Suprapubic skin (tissue), 4 donors: ENCODE results near the gene HOXB7. TPM values are rescaled to one million over a fixed set of nuclear protein-coding genes. Genes with fewer than 3 reads are reported as not detected.

Experiments
- DNase-seq, 2 donors: peaks; one replicate each; pipeline ENCODE4 v3.0.0-alpha.2; 2019; ENCODE audit warnings: low spot score in 2 of 2
- H3K27ac ChIP-seq: fragments of 200-600 bp; sonication (generic); one replicate; pipeline ENCODE4 v1.5.1; 2019
- H3K27me3 ChIP-seq: fragments of 200-600 bp; sonication (generic); one replicate; pipeline ENCODE4 v1.5.1; 2019
- H3K36me3 ChIP-seq: fragments of 200-600 bp; sonication (generic); one replicate; pipeline ENCODE4 v1.5.1; 2019
- H3K4me1 ChIP-seq: fragments of 200-600 bp; sonication (generic); one replicate; pipeline ENCODE4 v1.5.1; 2019
- H3K4me3 ChIP-seq: fragments of 200-600 bp; sonication (generic); one replicate; pipeline ENCODE4 v1.5.1; 2019; ENCODE audit warnings: mild to moderate bottlenecking
- H3K9me3 ChIP-seq: fragments of 200-600 bp; sonication (generic); one replicate; pipeline ENCODE4 v1.5.1; 2019
- EP300 ChIP-seq: sonication (generic); formaldehyde crosslinking; IDR thresholded peaks from one replicate; pipeline ENCODE4 v1.6.1; 2017; ENCODE audit warnings: antibody characterized with exemption
- POLR2A ChIP-seq, 2 donors: fragments of 450-650 bp; IDR thresholded peaks; one replicate each; pipeline ENCODE4 v1.6.1; 2017; ENCODE audit warnings: antibody characterized with exemption in 2 of 2, mild to moderate bottlenecking in 2 of 2, moderate library complexity in 2 of 2
- POLR2AphosphoS5 ChIP-seq, 3 donors: sonication (generic); formaldehyde crosslinking; IDR thresholded peaks; one replicate each; pipeline ENCODE4 v1.6.1; 2017; ENCODE audit warnings: antibody characterized with exemption in 3 of 3
- WGBS: methylation state at CpG from one replicate; pipeline ENCODE4 v1.1.5; 2018; 5-methylcytosine and 5-hydroxymethylcytosine counted together
- total RNA-seq, 4 donors: library from RNA; depleted of rRNA; stranded (reverse); fragments of >200 nt; gene quantifications; one replicate each; pipeline ENCODE4 v1.1.0, GENCODE V29; 2016
- TF ChIP-seq, protein P1 (sequence below), 2 donors: fragments of 200-600 bp in 1 of 2; fragments of 450-650 bp in 1 of 2; sonication (generic) in 1 of 2; IDR thresholded peaks; one replicate each; pipeline ENCODE4 v1.5.1; 2016 to 2019; ENCODE audit warnings: antibody characterized with exemption in 2 of 2, mild to moderate bottlenecking in 1 of 2, moderate library complexity in 1 of 2

HOXB7 gene
- total RNA-seq, 4 donors from 2014 or later: 0.95 to 3.6 (median 2.4) TPM

DNA sequence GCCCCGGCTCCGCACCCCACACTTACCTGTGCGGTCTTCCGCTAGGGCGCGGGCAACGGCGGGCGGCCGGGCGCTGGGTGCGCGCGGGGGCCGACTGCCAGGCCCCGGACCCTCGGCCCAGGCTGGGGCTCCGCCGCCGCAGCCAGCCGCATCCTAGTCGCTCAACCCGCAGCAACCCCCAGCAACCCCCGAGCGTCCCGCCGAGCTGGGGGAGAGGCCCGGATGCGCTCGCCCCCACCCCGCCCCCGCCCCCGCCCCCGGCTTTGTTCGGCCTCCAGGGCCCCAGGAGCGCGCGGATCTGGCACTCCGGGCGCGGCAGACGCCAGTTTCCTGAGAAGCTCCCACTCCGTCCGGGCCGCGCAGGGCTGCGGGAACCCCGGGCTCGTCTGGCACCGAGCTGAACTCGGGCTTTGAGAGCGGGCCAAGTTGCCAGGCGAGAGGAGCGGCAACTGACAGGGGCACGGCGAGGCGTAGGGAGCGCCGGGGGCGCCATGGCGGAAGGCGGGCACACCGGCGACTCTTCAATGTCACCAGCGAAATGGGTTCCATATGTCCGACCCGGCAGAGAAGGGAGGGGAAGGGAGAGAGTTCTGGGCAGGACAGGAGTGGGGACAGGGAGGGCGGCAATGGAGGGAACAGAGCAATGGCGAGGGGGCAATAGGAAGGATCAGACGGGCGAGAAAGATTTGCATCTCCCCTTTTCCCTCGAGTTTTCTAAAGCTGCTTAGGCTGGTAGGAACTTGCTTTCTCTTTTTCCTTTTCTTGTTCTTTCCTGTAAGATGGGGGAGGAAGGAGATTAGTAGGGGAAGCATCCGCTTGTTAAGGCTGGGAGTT, 46.4 kb downstream of the HOXB7 start:
- peak overlapping the region; percentile 61 for H3K4me3 ChIP-seq
- H3K36me3 ChIP-seq: no peaks in the 10 kb centered on the region
- peaks cover 6% of the 10 kb centered on the region for H3K27me3 ChIP-seq
- H3K27ac ChIP-seq: peak overlapping the region; percentile 74
- TF ChIP-seq, protein P1, sequence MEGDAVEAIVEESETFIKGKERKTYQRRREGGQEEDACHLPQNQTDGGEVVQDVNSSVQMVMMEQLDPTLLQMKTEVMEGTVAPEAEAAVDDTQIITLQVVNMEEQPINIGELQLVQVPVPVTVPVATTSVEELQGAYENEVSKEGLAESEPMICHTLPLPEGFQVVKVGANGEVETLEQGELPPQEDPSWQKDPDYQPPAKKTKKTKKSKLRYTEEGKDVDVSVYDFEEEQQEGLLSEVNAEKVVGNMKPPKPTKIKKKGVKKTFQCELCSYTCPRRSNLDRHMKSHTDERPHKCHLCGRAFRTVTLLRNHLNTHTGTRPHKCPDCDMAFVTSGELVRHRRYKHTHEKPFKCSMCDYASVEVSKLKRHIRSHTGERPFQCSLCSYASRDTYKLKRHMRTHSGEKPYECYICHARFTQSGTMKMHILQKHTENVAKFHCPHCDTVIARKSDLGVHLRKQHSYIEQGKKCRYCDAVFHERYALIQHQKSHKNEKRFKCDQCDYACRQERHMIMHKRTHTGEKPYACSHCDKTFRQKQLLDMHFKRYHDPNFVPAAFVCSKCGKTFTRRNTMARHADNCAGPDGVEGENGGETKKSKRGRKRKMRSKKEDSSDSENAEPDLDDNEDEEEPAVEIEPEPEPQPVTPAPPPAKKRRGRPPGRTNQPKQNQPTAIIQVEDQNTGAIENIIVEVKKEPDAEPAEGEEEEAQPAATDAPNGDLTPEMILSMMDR (IDR thresholded peaks at IDR 0.05): no peak
- TF ChIP-seq POLR2AphosphoS5 (IDR thresholded peaks at IDR 0.05) (no peak), POLR2A (IDR thresholded peaks at IDR 0.05) (no peak), EP300 (no peak)
- no peak for DNase-seq
- 10% methylated on average over 30 of the region's 73 CpGs for WGBS
- H3K9me3 ChIP-seq: no peaks in the 10 kb centered on the region
- H3K4me1 ChIP-seq: peaks cover 79% of the 10 kb centered on the region

DNA sequence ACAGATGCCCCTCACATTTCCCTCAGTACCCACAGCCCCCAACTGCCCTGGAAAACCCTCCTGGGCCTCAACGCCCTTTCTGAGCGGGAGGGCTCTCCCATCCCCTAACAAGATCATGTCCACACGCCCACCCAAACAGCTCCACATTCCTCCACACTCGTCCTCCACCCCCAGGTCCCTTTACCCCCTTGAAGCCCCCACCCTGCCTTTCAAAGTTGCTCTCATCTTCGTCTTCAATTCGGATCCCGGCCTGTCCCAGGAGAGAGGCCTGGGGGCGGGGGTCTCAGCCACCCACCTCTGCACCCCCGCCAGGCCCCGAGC, 47.0 kb downstream of the HOXB7 start:
- Histone ChIP-seq H3K36me3 (no peaks in the 10 kb centered on the region), H3K27me3 (peaks cover 6% of the 10 kb centered on the region), H3K27ac (peak overlapping the region; percentile 74), H3K4me3 (peak overlapping the region; percentile 61), H3K9me3 (no peaks in the 10 kb centered on the region), H3K4me1 (peaks cover 79% of the 10 kb centered on the region)
- no peak for TF ChIP-seq POLR2A (IDR thresholded peaks at IDR 0.05)
- TF ChIP-seq, protein P1 (IDR thresholded peaks at IDR 0.05): no peak
- no peak for TF ChIP-seq EP300
- no peak for TF ChIP-seq POLR2AphosphoS5 (IDR thresholded peaks at IDR 0.05)
- DNase-seq: no peak
- 34% methylated on average over 10 of the region's 10 CpGs for WGBS

DNA sequence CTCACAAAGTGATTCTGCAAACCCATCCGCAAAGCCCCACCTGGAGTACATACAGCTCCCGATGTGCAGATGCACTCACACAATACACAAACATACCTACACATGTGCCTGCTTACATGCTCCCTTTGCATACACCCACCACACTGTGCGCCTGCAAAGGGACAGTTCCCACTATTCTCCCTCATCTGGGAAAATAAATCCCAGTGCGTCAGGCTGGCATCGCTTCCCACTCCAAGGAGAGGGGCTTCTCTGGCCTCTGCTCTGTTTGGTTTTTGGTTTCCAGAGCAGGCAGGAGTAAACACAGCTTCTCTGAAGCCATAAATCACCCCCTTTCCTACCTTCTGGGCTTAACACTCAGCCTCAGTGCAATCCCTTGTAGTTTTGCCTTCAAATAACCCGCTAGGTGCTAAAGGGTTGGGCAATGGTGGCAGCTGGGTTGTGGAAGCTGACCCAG, 47.4 kb downstream of the HOXB7 start:
- Histone ChIP-seq H3K9me3 (no peaks in the 10 kb centered on the region), H3K36me3 (no peaks in the 10 kb centered on the region), H3K27ac (peak overlapping the region; percentile 74), H3K4me3 (peak overlapping the region; percentile 61), H3K27me3 (peaks cover 6% of the 10 kb centered on the region), H3K4me1 (peaks cover 78% of the 10 kb centered on the region)
- TF ChIP-seq EP300 (no peak), POLR2AphosphoS5 (IDR thresholded peaks at IDR 0.05) (no peak), POLR2A (IDR thresholded peaks at IDR 0.05) (no peak)
- TF ChIP-seq, protein P1 (IDR thresholded peaks at IDR 0.05): no peak
- 73% methylated on average over 6 of the region's 6 CpGs for WGBS
- DNase-seq: no peak

DNA sequence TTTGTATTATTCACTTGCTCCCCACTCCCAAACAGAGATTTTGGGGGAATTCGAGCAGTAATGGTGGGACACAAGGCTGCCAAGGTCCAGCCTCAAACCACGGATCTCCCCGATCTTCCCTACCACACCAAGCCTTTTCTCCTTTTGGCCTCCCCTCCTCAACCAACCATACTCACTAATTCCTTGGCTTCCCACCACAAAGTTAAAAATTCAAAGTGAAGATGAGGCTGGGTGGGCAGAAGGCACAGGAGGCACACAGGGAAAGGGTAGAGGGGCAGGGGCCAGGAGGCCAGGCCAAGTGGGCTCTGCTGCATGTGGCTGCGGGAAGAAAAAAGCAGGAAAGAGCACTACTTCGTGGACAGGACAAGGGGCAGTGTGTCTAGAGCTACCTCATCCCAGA, 47.9 kb downstream of the HOXB7 start:
- Histone ChIP-seq H3K27me3 (peaks cover 6% of the 10 kb centered on the region), H3K4me1 (peaks cover 78% of the 10 kb centered on the region), H3K4me3 (peak overlapping the region; percentile 61), H3K36me3 (no peaks in the 10 kb centered on the region), H3K27ac (peak overlapping the region; percentile 74), H3K9me3 (no peaks in the 10 kb centered on the region)
- TF ChIP-seq EP300 (no peak), POLR2AphosphoS5 (IDR thresholded peaks at IDR 0.05) (no peak), POLR2A (IDR thresholded peaks at IDR 0.05) (no peak)
- TF ChIP-seq, protein P1 (IDR thresholded peaks at IDR 0.05): no peak
- DNase-seq: no peak
- WGBS: 63% methylated on average over 5 of the region's 5 CpGs

DNA sequence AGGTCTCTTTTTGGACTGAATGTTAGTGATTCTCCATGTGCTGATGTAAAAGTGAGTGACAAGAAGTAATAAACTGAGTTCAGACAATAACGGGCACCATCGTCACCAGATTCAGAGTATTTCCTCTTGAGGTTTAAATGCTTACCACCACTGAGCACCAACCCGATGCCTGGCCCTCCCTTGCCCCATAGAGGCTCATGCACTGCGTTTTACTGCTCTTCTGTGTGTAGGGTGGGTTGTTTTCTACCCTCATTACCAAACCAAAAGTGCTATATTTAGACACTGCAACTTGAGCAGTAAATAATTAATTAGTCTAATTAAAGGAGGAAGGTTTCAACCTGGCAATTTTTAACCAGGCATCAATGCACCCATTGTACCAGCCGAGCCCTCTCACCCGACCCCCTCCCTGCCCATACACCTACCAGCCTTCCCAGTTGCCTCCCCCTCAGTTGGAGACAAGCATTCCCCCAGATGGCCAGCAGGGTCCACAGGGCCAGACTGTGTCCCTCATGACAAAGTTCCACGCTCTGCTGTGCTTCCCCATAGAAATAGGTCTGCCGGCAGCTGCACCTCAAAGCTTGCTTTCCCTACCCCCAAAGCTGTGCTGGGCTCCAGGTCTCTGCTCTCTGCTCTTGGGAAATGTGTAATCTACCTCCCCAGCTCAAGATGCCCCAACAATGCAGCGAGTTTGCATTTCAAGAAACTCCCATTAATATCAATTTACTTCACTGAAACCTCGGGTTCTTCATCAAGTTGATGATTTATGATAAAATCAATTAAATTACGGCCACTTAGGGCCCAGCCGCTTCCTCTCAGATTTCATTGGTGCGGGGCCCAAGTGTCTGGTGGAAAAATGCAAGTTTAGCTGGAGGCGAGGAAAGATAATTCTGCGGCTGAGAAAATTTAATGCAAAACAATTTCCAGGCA, 48.7 kb downstream of the HOXB7 start:
- Histone ChIP-seq H3K9me3 (no peaks in the 10 kb centered on the region), H3K4me3 (no peak overlapping the region), H3K4me1 (peaks cover 78% of the 10 kb centered on the region), H3K27me3 (peaks cover 5% of the 10 kb centered on the region), H3K36me3 (no peaks in the 10 kb centered on the region), H3K27ac (peak overlapping the region; percentile 15)
- DNase-seq: no peak
- TF ChIP-seq POLR2A (IDR thresholded peaks at IDR 0.05) (no peak), EP300 (no peak)
- TF ChIP-seq, protein P1 (IDR thresholded peaks at IDR 0.05): peak in 1 of 2 donors; percentile 18
- 78% methylated on average over 15 of the region's 15 CpGs for WGBS
